PC-3 (cell line): ENCODE data around the gene CGNL1.

Experiments used
- CTCF ChIP-seq: fragments of 300-600 bp; sonication (generic); conservative IDR thresholded peaks from 2 replicates; pipeline ENCODE4 v1.5.1; 2017; ENCODE audit warnings: antibody characterized with exemption, low read depth, mild to moderate bottlenecking, low read length
- EZH2 ChIP-seq: fragments of 300-600 bp; sonication (generic); IDR thresholded peaks from one replicate; pipeline ENCODE4 v1.6.1; 2017; ENCODE audit warnings: antibody characterized with exemption, mild to moderate bottlenecking, low read length; ENCODE audit not compliant: unreplicated experiment

- TF ChIP-seq CTCF: no peak
- TF ChIP-seq EZH2: no peak
Observed at GRCh38 chr15:57444877-57445513, 68.7 kb downstream of the CGNL1 start.
